ENCODE results near the gene SURF2. TPM values are rescaled to one million over a fixed set of nuclear protein-coding genes. Genes with fewer than 3 reads are reported as not detected.

Gene SURF2
- total RNA-seq, 5 donors from 2014 or later (not counting 1 experiment from before 2014, with no cell fraction given), result 17.0 to 25.3 (median 24.9) TPM

DNA sequence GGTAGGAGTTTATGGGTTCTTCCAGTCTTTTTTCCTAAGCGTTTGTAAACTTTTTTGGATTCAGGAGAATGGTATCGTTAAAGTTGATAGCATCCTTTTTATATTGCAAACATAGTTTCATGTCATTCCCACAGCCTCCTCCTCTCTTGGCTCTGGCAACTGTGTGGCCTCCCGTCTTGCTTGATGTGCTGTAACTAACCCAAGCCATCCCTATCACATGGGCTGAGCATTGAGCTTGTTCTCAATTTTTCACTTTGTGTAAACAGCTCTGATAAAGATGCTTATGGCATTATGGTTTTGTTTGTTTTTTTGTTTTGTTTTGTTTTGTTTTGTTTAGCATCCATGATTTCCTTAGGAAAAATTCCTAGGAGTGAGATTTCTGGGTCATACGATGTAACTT lies 24.4 kb downstream of the SURF2 start:
- no peaks in the 10 kb centered on the region for H3K9me3 ChIP-seq
- POLR2A ChIA-PET, result no interaction called here
- peaks cover 2 to 9% of the 10 kb centered on the region in 2 experiments for H3K4me1 ChIP-seq (ENCODE audit: control insufficient read depth in 1 of 2, extremely low read depth in 1 of 2, insufficient read depth in 2 of 2, low read length in 2 of 2)
- H3K4me1 Mint-ChIP-seq, result peaks cover 0 to 1% (median 0%) of the 10 kb centered on the region in 3 donors
- WGBS (ENCODE audit: insufficient coverage), result no CpG with 5 or more reads among the region's 4 CpGs
- no peaks in the 10 kb centered on the region for H3K36me3 Mint-ChIP-seq
- H3K9me3 Mint-ChIP-seq, result no peaks in the 10 kb centered on the region
- no peaks in the 10 kb centered on the region for H3K27me3 ChIP-seq (replicated peaks in 1 of 2; ENCODE audit: control insufficient read depth in 2 of 2, extremely low read depth in 1 of 2, insufficient read depth in 2 of 2, low read length in 1 of 2)
- H3K36me3 ChIP-seq (ENCODE audit: control insufficient read depth in 2 of 2, extremely low read depth in 1 of 2, insufficient read depth in 1 of 2, low read length in 1 of 2), result no peaks in the 10 kb centered on the region
- H3K27ac Mint-ChIP-seq, result no peak overlapping the region
- H3K27ac ChIP-seq (ENCODE audit: low read length), result no peak overlapping the region
- H3K4me3 Mint-ChIP-seq, result no peak overlapping the region
- DNase-seq (no peak), ATAC-seq (replicated peaks in 1 of 4) (no peak)
- no peaks in the 10 kb centered on the region for H3K27me3 Mint-ChIP-seq
- H3K4me3 ChIP-seq (ENCODE audit: control insufficient read depth in 1 of 2, extremely low read depth in 1 of 2, low read length in 1 of 2), result no peak overlapping the region
- CTCF ChIA-PET, result interaction anchor here in 1 of 2 donors (1.2 kb wide), 1 partner anchor 10 kb away, joined by 5 read pairs; no protein-coding TSS in a partner anchor

DNA sequence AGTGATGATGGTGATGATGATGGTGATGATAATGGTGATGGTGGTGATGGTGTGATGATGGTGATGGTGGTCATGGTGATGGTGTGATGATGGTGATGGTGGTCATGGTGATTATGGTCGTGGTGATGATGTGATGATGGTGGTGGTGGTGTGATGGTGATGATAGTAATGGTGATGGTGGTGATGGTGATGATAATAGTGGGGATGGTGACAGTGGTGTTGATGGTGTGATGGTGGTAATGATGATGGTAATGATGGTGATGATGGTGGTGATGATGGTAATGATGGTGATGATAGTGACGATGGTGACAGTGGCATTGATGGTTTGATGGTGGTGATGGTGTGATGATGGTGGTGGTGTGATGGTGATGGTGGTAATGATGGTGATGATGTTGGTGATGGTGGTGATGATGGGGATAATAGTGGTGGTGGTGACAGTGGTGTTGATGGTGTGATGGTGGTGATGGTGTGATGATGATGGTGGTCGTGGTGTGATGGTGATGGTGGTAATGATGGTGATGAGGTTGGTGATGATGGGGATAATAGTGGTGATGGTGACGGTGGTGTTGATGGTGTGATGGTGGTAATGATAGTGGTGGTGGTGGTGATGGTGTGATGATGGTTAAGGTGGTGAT lies 26.3 kb downstream of the SURF2 start:
- no peaks in the 10 kb centered on the region for H3K36me3 Mint-ChIP-seq
- H3K4me3 ChIP-seq (ENCODE audit: control insufficient read depth in 1 of 2, extremely low read depth in 1 of 2, low read length in 1 of 2), result no peak overlapping the region
- POLR2A ChIA-PET, result no interaction called here
- H3K9me3 Mint-ChIP-seq, result no peaks in the 10 kb centered on the region
- ATAC-seq (replicated peaks in 1 of 4), result no peak
- H3K27me3 Mint-ChIP-seq, result no peaks in the 10 kb centered on the region
- no peak overlapping the region for H3K27ac Mint-ChIP-seq
- H3K36me3 ChIP-seq (ENCODE audit: control insufficient read depth in 2 of 2, extremely low read depth in 1 of 2, insufficient read depth in 1 of 2, low read length in 1 of 2), result no peaks in the 10 kb centered on the region
- 78% methylated on average over 4 of the region's 4 CpGs for WGBS (ENCODE audit: insufficient coverage)
- H3K4me1 ChIP-seq (ENCODE audit: control insufficient read depth in 1 of 2, extremely low read depth in 1 of 2, insufficient read depth in 2 of 2, low read length in 2 of 2), result no peaks in the 10 kb centered on the region
- H3K4me1 Mint-ChIP-seq, result no peaks in the 10 kb centered on the region
- DNase-seq, result no peak
- H3K4me3 Mint-ChIP-seq, result no peak overlapping the region
- no peaks in the 10 kb centered on the region for H3K9me3 ChIP-seq
- CTCF ChIA-PET, result no interaction called here
- no peak overlapping the region for H3K27ac ChIP-seq (ENCODE audit: low read length)
- H3K27me3 ChIP-seq (replicated peaks in 1 of 2; ENCODE audit: control insufficient read depth in 2 of 2, extremely low read depth in 1 of 2, insufficient read depth in 2 of 2, low read length in 1 of 2), result no peaks in the 10 kb centered on the region

DNA sequence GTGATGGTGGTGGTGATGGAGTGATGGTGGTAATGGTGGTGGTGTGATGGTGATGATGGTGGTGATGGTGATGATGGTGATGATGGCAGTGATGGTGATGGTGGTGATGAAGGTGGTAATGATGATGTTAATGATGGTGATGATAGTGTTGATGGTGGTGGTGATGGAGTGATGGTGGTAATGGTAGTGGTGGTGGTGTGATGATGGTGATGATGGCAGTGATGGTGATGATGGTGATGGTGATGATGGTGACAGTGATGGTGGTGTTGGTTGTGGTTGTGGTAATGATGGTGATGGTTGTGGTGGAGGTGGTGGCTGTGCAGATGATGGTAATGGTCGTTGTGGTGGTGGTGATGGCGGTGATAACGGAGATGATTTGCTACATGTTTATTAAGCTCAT lies 27.1 kb downstream of the SURF2 start:
- Histone ChIP-seq H3K4me1 (ENCODE audit: control insufficient read depth in 1 of 2, extremely low read depth in 1 of 2, insufficient read depth in 2 of 2, low read length in 2 of 2) (no peaks in the 10 kb centered on the region), H3K4me3 (ENCODE audit: control insufficient read depth in 1 of 2, extremely low read depth in 1 of 2, low read length in 1 of 2) (no peak overlapping the region), H3K9me3 (no peaks in the 10 kb centered on the region), H3K27ac (ENCODE audit: low read length) (no peak overlapping the region), H3K36me3 (ENCODE audit: control insufficient read depth in 2 of 2, extremely low read depth in 1 of 2, insufficient read depth in 1 of 2, low read length in 1 of 2) (no peaks in the 10 kb centered on the region), H3K27me3 (replicated peaks in 1 of 2; ENCODE audit: control insufficient read depth in 2 of 2, extremely low read depth in 1 of 2, insufficient read depth in 2 of 2, low read length in 1 of 2) (no peaks in the 10 kb centered on the region)
- no peak overlapping the region for H3K27ac Mint-ChIP-seq
- WGBS (ENCODE audit: insufficient coverage), result 67% methylated on average over 3 of the region's 3 CpGs
- CTCF ChIA-PET, result interaction anchor here in 1 of 2 donors (0.5 kb wide), 1 partner anchor 195 kb away, joined by 4 read pairs; no protein-coding TSS in a partner anchor
- no peaks in the 10 kb centered on the region for H3K27me3 Mint-ChIP-seq
- H3K4me3 Mint-ChIP-seq, result no peak overlapping the region
- POLR2A ChIA-PET, result no interaction called here
- no peak for DNase-seq
- no peak for ATAC-seq (replicated peaks in 1 of 4)
- no peaks in the 10 kb centered on the region for H3K4me1 Mint-ChIP-seq
- H3K9me3 Mint-ChIP-seq, result no peaks in the 10 kb centered on the region
- no peaks in the 10 kb centered on the region for H3K36me3 Mint-ChIP-seq

DNA sequence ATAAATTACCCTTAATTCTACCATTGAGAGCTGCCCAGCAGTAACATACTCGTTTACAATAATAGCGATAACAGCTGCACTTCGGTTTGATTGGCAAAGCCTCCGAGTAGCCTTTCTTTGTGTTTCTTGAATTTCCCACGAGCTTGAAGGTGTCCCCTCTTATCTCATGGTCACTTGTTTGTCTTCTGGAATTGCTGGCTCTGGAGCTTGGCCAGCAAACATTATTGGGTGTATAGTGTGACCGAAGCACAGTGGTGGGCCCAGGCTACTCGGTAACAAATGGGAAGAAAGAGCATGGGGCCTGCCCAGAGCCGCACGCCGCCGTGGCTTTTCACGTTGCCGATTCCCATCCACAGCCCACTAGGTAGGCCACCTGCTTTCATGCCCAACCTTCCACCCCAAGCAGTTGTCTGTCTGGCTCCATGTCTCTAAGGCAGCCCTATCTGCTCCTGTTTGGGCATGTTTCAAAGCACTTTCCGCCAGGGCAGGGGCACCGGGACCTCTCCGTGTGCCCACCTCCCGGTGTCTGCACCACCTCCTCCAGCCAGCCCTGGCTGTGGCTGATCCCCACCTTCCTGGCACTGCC lies 28.5 kb downstream of the SURF2 start:
- Mint-ChIP-seq H3K9me3 (no peaks in the 10 kb centered on the region), H3K27ac (no peak overlapping the region), H3K36me3 (no peaks in the 10 kb centered on the region), H3K4me1 (no peaks in the 10 kb centered on the region), H3K4me3 (no peak overlapping the region), H3K27me3 (peaks cover 0 to 4% of the 10 kb centered on the region in 2 donors)
- 91% methylated on average over 13 of the region's 17 CpGs for WGBS (ENCODE audit: insufficient coverage)
- Histone ChIP-seq H3K9me3 (no peaks in the 10 kb centered on the region), H3K4me3 (ENCODE audit: control insufficient read depth in 1 of 2, extremely low read depth in 1 of 2, low read length in 1 of 2) (no peak overlapping the region), H3K27me3 (replicated peaks in 1 of 2; ENCODE audit: control insufficient read depth in 2 of 2, extremely low read depth in 1 of 2, insufficient read depth in 2 of 2, low read length in 1 of 2) (peaks cover 0 to 11% of the 10 kb centered on the region in 2 experiments), H3K36me3 (ENCODE audit: control insufficient read depth in 2 of 2, extremely low read depth in 1 of 2, insufficient read depth in 1 of 2, low read length in 1 of 2) (no peaks in the 10 kb centered on the region), H3K27ac (ENCODE audit: low read length) (no peak overlapping the region), H3K4me1 (ENCODE audit: control insufficient read depth in 1 of 2, extremely low read depth in 1 of 2, insufficient read depth in 2 of 2, low read length in 2 of 2) (no peaks in the 10 kb centered on the region)
- DNase-seq (no peak), ATAC-seq (replicated peaks in 1 of 4) (no peak)
- POLR2A ChIA-PET, result no interaction called here
- CTCF ChIA-PET, result no interaction called here

DNA sequence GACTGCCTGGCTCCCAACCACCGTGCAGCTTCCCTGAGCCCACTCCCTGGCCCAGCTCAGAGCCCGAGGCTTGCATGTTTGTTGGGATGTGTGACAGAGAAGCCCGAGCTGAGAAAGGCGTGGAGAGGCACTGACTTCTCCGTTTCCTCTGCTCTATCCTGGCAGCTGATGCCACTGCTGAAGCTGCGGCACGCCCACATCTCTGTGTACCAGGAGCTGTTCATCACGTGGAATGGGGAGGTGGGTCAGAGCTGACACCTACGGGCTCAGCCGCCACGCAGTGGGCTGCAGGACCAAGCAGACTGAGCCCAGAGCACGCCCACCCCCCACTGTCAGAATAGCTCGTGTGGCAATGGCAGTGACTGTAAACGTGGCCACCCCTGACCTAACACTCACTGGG lies 29.1 kb downstream of the SURF2 start:
- Histone ChIP-seq H3K27me3 (replicated peaks in 1 of 2; ENCODE audit: control insufficient read depth in 2 of 2, extremely low read depth in 1 of 2, insufficient read depth in 2 of 2, low read length in 1 of 2) (peaks cover 0 to 15% of the 10 kb centered on the region in 2 experiments), H3K36me3 (ENCODE audit: control insufficient read depth in 2 of 2, extremely low read depth in 1 of 2, insufficient read depth in 1 of 2, low read length in 1 of 2) (no peaks in the 10 kb centered on the region), H3K4me3 (ENCODE audit: control insufficient read depth in 1 of 2, extremely low read depth in 1 of 2, low read length in 1 of 2) (no peak overlapping the region), H3K27ac (ENCODE audit: low read length) (no peak overlapping the region), H3K9me3 (no peaks in the 10 kb centered on the region), H3K4me1 (ENCODE audit: control insufficient read depth in 1 of 2, extremely low read depth in 1 of 2, insufficient read depth in 2 of 2, low read length in 2 of 2) (no peaks in the 10 kb centered on the region)
- ChIA-PET POLR2A (no interaction called here), CTCF (no interaction called here)
- ATAC-seq (replicated peaks in 1 of 4) (no peak), DNase-seq (no peak)
- H3K27ac Mint-ChIP-seq, result no peak overlapping the region
- H3K4me3 Mint-ChIP-seq, result no peak overlapping the region
- H3K4me1 Mint-ChIP-seq, result no peaks in the 10 kb centered on the region
- WGBS (ENCODE audit: insufficient coverage), result 82% methylated on average over 12 of the region's 14 CpGs
- H3K27me3 Mint-ChIP-seq, result peaks cover 0 to 8% of the 10 kb centered on the region in 2 donors
- no peaks in the 10 kb centered on the region for H3K9me3 Mint-ChIP-seq
- no peaks in the 10 kb centered on the region for H3K36me3 Mint-ChIP-seq

DNA sequence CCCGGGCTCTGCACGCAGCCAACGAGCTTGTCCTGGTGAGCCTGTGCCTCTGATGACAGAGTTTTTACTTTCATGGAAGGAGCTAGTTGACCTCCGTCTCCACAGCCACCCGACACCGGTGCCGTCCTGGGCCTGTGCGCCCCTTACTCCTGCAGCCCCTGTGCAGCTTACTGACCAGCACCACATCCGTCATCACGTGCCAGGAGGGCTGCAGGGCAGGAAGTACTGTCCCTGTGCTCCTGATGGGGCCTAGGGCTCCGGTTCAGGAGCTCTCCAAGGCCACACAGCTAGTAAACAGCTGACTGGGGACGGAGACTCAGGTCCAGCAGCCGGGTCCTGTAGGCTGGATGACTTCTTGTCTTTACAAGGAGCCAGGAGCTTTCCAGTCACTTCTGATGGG lies 30.0 kb downstream of the SURF2 start:
- Histone ChIP-seq H3K27ac (ENCODE audit: low read length) (no peak overlapping the region), H3K9me3 (no peaks in the 10 kb centered on the region), H3K27me3 (replicated peaks in 1 of 2; ENCODE audit: control insufficient read depth in 2 of 2, extremely low read depth in 1 of 2, insufficient read depth in 2 of 2, low read length in 1 of 2) (peaks cover 0 to 20% of the 10 kb centered on the region in 2 experiments), H3K36me3 (ENCODE audit: control insufficient read depth in 2 of 2, extremely low read depth in 1 of 2, insufficient read depth in 1 of 2, low read length in 1 of 2) (no peaks in the 10 kb centered on the region), H3K4me3 (ENCODE audit: control insufficient read depth in 1 of 2, extremely low read depth in 1 of 2, low read length in 1 of 2) (no peak overlapping the region), H3K4me1 (ENCODE audit: control insufficient read depth in 1 of 2, extremely low read depth in 1 of 2, insufficient read depth in 2 of 2, low read length in 2 of 2) (no peaks in the 10 kb centered on the region)
- H3K4me1 Mint-ChIP-seq, result no peaks in the 10 kb centered on the region
- no peak overlapping the region for H3K4me3 Mint-ChIP-seq
- DNase-seq (no peak), ATAC-seq (replicated peaks in 1 of 4) (no peak)
- H3K36me3 Mint-ChIP-seq, result no peaks in the 10 kb centered on the region
- no peaks in the 10 kb centered on the region for H3K9me3 Mint-ChIP-seq
- POLR2A ChIA-PET, result no interaction called here
- no peak overlapping the region for H3K27ac Mint-ChIP-seq
- 95% methylated on average over 13 of the region's 13 CpGs for WGBS (ENCODE audit: insufficient coverage)
- CTCF ChIA-PET, result no interaction called here
- peaks cover 0 to 12% of the 10 kb centered on the region in 2 donors for H3K27me3 Mint-ChIP-seq
